ENCODE data around the gene CDC34.
"Not testable (repeated sequence)": the region's sequence is repeated elsewhere in the genome, so short reads cannot be mapped to it uniquely, and the experiment has no call there.

Gene CDC34

GRCh38 chr19:574658-575526, 43.3 kb downstream of the CDC34 start:
- no peak for DNase-seq

- DNase-seq: no peak
These were observed 44.3 kb downstream of the CDC34 start for GRCh38 chr19:575527-576506.

GRCh38 chr19:576768-577438, 45.3 kb downstream of the CDC34 start:
- DNase-seq: no peak

GRCh38 chr19:577439-578392, 46.2 kb downstream of the CDC34 start:
- no peak for DNase-seq

GRCh38 chr19:579111-579841, 47.7 kb downstream of the CDC34 start:
- no peak for DNase-seq

- DNase-seq: no peak
These were observed 48.2 kb downstream of the CDC34 start for GRCh38 chr19:579842-580155.

GRCh38 chr19:580274-580835, 48.8 kb downstream of the CDC34 start:
- DNase-seq: no peak

- no peak for DNase-seq
These were observed 50.0 kb downstream of the CDC34 start for GRCh38 chr19:581399-582111.

GRCh38 chr19:582497-583197, 51.1 kb downstream of the CDC34 start:
- no peak for DNase-seq

- no peak for DNase-seq
These were observed 51.8 kb downstream of the CDC34 start for GRCh38 chr19:583198-583967.

GRCh38 chr19:583968-584239, 52.3 kb downstream of the CDC34 start:
- no peak for DNase-seq

- no peak for DNase-seq
These were observed 52.9 kb downstream of the CDC34 start for GRCh38 chr19:584240-585001.

- not testable (repeated sequence) for DNase-seq
These were observed 53.6 kb downstream of the CDC34 start for GRCh38 chr19:585146-585545.

- no peak for DNase-seq
These were observed 54.1 kb downstream of the CDC34 start for GRCh38 chr19:585551-586110.

GRCh38 chr19:588093-588740, 56.7 kb downstream of the CDC34 start:
- no peak for DNase-seq

GRCh38 chr19:588741-589692, 57.5 kb downstream of the CDC34 start:
- no peak for DNase-seq

All from cortex of kidney (tissue), 1 donor.